Measurements from ENCODE around the gene WNT3. TPM values are rescaled to one million over a fixed set of nuclear protein-coding genes. Genes with fewer than 3 reads are reported as not detected.

The WNT3 gene
- total and polyA plus RNA-seq, 4 donors: 0.19 to 4.3 (median 2.7) TPM

DNA sequence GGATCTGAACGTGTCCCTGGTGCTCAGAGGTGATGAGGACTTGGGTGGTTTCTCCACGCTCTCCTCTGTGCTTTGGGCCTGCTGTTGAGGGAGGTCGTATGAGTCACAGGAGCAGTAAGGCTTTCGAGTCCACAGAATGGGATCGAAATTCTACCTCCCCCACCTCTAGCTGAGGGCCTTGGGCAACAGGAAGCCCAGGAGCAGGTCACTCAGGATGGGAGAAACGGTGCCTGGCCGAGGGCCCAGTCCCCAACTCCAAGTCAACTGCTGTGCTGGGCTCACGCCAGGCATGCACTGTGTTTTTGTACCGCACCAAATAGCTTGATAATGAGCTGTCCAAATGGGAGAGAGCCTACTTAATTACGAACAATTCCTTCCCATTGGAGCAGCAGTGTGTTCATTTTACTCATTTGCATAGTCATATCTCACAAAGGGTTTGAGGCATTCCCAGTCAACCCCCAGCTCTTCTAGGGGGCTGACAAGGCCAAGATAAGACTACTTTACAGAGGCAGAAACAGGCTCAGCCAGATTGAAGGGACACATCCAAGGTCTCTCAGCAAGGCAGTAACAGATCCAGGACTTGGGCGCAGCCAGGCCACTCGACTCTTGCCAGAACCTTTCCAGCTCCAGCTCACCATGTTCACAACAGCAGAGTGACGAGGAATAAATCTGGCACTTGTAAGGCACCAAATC, 53.6 kb downstream of the WNT3 start:
- TF ChIP-seq FOXA2 (IDR thresholded peaks at IDR 0.05) (no peak), ATF3 (IDR thresholded peaks at IDR 0.05) (no peak)
- TF ChIP-seq, protein P1, sequence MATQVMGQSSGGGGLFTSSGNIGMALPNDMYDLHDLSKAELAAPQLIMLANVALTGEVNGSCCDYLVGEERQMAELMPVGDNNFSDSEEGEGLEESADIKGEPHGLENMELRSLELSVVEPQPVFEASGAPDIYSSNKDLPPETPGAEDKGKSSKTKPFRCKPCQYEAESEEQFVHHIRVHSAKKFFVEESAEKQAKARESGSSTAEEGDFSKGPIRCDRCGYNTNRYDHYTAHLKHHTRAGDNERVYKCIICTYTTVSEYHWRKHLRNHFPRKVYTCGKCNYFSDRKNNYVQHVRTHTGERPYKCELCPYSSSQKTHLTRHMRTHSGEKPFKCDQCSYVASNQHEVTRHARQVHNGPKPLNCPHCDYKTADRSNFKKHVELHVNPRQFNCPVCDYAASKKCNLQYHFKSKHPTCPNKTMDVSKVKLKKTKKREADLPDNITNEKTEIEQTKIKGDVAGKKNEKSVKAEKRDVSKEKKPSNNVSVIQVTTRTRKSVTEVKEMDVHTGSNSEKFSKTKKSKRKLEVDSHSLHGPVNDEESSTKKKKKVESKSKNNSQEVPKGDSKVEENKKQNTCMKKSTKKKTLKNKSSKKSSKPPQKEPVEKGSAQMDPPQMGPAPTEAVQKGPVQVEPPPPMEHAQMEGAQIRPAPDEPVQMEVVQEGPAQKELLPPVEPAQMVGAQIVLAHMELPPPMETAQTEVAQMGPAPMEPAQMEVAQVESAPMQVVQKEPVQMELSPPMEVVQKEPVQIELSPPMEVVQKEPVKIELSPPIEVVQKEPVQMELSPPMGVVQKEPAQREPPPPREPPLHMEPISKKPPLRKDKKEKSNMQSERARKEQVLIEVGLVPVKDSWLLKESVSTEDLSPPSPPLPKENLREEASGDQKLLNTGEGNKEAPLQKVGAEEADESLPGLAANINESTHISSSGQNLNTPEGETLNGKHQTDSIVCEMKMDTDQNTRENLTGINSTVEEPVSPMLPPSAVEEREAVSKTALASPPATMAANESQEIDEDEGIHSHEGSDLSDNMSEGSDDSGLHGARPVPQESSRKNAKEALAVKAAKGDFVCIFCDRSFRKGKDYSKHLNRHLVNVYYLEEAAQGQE (IDR thresholded peaks at IDR 0.05): peak; percentile 19
- Histone ChIP-seq H3K27me3 (ENCODE audit: control insufficient read depth in 4 of 4, insufficient read depth in 4 of 4, low read length in 3 of 4) (no peaks in the 10 kb centered on the region), H3K9me3 (ENCODE audit: control insufficient read depth in 4 of 4, low read length in 3 of 4) (no peaks in the 10 kb centered on the region), H3K36me3 (ENCODE audit: control insufficient read depth in 4 of 4, insufficient read depth in 3 of 4, low read depth in 1 of 4, low read length in 3 of 4) (peaks cover 0 to 10% (median 5%) of the 10 kb centered on the region in 4 donors), H3K27ac (ENCODE audit: low read depth in 1 of 2, low read length in 2 of 2) (peak overlapping the region in 1 of 2 donors; percentile 19), H3K4me1 (ENCODE audit: control insufficient read depth in 4 of 4, insufficient read depth in 4 of 4, low read length in 3 of 4) (peaks cover 0 to 5% (median 2%) of the 10 kb centered on the region in 4 donors), H3K4me3 (ENCODE audit: low read depth in 1 of 3, low read length in 3 of 3) (no peak overlapping the region), H3K9ac (ENCODE audit: low read depth in 1 of 2, low read length in 2 of 2) (no peak overlapping the region)
- DNase-seq (ENCODE audit: low spot score): no peak
- 74% methylated on average over 13 of the region's 13 CpGs for WGBS

GRCh38 chr17:46764000-46764708, 54.3 kb downstream of the WNT3 start:
- peaks cover 0 to 3% (median 1%) of the 10 kb centered on the region in 4 donors for H3K4me1 ChIP-seq (ENCODE audit: control insufficient read depth in 4 of 4, insufficient read depth in 4 of 4, low read length in 3 of 4)
- TF ChIP-seq YY1 (IDR thresholded peaks at IDR 0.05): no peak
- no peak for TF ChIP-seq FOXA1 (IDR thresholded peaks at IDR 0.05)
- TF ChIP-seq TAF1 (conservative IDR thresholded peaks at IDR 0.05): no peak
- TF ChIP-seq, protein P1 (IDR thresholded peaks at IDR 0.05): no peak
- TF ChIP-seq SP1 (IDR thresholded peaks at IDR 0.05): no peak
- TF ChIP-seq, protein P2, sequence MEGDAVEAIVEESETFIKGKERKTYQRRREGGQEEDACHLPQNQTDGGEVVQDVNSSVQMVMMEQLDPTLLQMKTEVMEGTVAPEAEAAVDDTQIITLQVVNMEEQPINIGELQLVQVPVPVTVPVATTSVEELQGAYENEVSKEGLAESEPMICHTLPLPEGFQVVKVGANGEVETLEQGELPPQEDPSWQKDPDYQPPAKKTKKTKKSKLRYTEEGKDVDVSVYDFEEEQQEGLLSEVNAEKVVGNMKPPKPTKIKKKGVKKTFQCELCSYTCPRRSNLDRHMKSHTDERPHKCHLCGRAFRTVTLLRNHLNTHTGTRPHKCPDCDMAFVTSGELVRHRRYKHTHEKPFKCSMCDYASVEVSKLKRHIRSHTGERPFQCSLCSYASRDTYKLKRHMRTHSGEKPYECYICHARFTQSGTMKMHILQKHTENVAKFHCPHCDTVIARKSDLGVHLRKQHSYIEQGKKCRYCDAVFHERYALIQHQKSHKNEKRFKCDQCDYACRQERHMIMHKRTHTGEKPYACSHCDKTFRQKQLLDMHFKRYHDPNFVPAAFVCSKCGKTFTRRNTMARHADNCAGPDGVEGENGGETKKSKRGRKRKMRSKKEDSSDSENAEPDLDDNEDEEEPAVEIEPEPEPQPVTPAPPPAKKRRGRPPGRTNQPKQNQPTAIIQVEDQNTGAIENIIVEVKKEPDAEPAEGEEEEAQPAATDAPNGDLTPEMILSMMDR (IDR thresholded peaks at IDR 0.05; ENCODE audit: low read depth, low read length, missing input control): no peak
- no peak for TF ChIP-seq JUND (IDR thresholded peaks at IDR 0.05)
- no peak for TF ChIP-seq NR2F2 (IDR thresholded peaks at IDR 0.05)
- no peak for TF ChIP-seq MAX (IDR thresholded peaks at IDR 0.05)
- TF ChIP-seq HNF4A (conservative IDR thresholded peaks at IDR 0.05): no peak
- no peak for TF ChIP-seq HNF4G (IDR thresholded peaks at IDR 0.05)
- no peak for TF ChIP-seq RXRA (IDR thresholded peaks at IDR 0.05)
- TF ChIP-seq RAD21 (IDR thresholded peaks at IDR 0.05): no peak
- TF ChIP-seq EGR1 (IDR thresholded peaks at IDR 0.05; ENCODE audit: low read depth in 2 of 2): no peak
- no peak for TF ChIP-seq GABPA (IDR thresholded peaks at IDR 0.05 in 1 of 2, conservative IDR thresholded peaks at IDR 0.05 in 1 of 2)
- TF ChIP-seq, protein P3, sequence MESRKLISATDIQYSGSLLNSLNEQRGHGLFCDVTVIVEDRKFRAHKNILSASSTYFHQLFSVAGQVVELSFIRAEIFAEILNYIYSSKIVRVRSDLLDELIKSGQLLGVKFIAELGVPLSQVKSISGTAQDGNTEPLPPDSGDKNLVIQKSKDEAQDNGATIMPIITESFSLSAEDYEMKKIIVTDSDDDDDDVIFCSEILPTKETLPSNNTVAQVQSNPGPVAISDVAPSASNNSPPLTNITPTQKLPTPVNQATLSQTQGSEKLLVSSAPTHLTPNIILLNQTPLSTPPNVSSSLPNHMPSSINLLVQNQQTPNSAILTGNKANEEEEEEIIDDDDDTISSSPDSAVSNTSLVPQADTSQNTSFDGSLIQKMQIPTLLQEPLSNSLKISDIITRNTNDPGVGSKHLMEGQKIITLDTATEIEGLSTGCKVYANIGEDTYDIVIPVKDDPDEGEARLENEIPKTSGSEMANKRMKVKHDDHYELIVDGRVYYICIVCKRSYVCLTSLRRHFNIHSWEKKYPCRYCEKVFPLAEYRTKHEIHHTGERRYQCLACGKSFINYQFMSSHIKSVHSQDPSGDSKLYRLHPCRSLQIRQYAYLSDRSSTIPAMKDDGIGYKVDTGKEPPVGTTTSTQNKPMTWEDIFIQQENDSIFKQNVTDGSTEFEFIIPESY (IDR thresholded peaks at IDR 0.05): no peak
- TF ChIP-seq FOXA2 (IDR thresholded peaks at IDR 0.05): no peak
- TF ChIP-seq ATF3 (IDR thresholded peaks at IDR 0.05): no peak
- no peaks in the 10 kb centered on the region for H3K9me3 ChIP-seq (ENCODE audit: control insufficient read depth in 4 of 4, low read length in 3 of 4)
- no peak for DNase-seq (ENCODE audit: low spot score)
- no peak overlapping the region for H3K9ac ChIP-seq (ENCODE audit: low read depth in 1 of 2, low read length in 2 of 2)
- no peak overlapping the region for H3K4me3 ChIP-seq (ENCODE audit: low read depth in 1 of 3, low read length in 3 of 3)
- H3K27me3 ChIP-seq (ENCODE audit: control insufficient read depth in 4 of 4, insufficient read depth in 4 of 4, low read length in 3 of 4): no peaks in the 10 kb centered on the region
- peaks cover 0 to 10% (median 5%) of the 10 kb centered on the region in 4 donors for H3K36me3 ChIP-seq (ENCODE audit: control insufficient read depth in 4 of 4, insufficient read depth in 3 of 4, low read depth in 1 of 4, low read length in 3 of 4)
- 95% methylated on average over 12 of the region's 12 CpGs for WGBS
- no peak overlapping the region for H3K27ac ChIP-seq (ENCODE audit: low read depth in 1 of 2, low read length in 2 of 2)
